ENCODE measurements around the gene ARHGAP24.

DNA sequence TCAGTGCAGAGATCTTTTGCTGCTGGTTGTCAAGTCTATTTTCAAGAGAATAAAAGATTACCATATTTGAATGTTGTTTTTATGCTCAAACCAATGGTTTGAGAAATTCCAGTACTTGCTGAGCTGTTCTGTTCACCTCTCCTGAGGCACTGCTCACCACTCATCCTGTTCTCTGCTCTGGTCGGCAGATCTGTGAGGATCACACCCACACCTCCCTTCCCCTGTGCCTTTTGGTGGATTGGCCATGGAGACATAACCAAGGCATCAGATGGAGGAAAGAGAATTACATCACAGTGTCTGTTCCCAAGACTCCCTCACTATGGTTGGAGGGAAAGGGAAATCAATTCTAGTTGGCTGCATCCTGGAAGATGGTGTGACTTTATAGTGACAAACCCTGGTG, 391.6 kb downstream of the ARHGAP24 start:
- TF ChIP-seq, protein P1, sequence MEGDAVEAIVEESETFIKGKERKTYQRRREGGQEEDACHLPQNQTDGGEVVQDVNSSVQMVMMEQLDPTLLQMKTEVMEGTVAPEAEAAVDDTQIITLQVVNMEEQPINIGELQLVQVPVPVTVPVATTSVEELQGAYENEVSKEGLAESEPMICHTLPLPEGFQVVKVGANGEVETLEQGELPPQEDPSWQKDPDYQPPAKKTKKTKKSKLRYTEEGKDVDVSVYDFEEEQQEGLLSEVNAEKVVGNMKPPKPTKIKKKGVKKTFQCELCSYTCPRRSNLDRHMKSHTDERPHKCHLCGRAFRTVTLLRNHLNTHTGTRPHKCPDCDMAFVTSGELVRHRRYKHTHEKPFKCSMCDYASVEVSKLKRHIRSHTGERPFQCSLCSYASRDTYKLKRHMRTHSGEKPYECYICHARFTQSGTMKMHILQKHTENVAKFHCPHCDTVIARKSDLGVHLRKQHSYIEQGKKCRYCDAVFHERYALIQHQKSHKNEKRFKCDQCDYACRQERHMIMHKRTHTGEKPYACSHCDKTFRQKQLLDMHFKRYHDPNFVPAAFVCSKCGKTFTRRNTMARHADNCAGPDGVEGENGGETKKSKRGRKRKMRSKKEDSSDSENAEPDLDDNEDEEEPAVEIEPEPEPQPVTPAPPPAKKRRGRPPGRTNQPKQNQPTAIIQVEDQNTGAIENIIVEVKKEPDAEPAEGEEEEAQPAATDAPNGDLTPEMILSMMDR (IDR thresholded peaks at IDR 0.05; ENCODE audit: low read length) = no peak
- no peak for TF ChIP-seq EZH2 (optimal IDR thresholded peaks at IDR 0.05; ENCODE audit: low read depth, low read length)

Measured in MM.1S (cell line).